WTC11 (cell line): Measurements from ENCODE around the gene S100A13. TPM values are rescaled to one million over a fixed set of nuclear protein-coding genes. Genes with fewer than 3 reads are reported as not detected.

Source experiments
- ATAC-seq: fragments of 200-7000 bp; cut with Tn5 transposase; 2 replicates; pipeline ENCODE4 v1.10.0; 2021; ENCODE audit warnings: mild to moderate bottlenecking, moderate library complexity
- CTCF ChIA-PET: fragments of 300-600 bp; sonication (Branson Sonifier 250); formaldehyde crosslinking; loops from one replicate; lab custom pipeline; 2021; ENCODE audit warnings: antibody characterized with exemption; lab: Charles Lee
- POLR2A ChIA-PET: fragments of 350-600 bp; sonication (Branson Sonifier 250); formaldehyde crosslinking; loops from one replicate; lab custom pipeline; 2021; ENCODE audit warnings: antibody characterized with exemption; lab: Charles Lee
- DNase-seq: peaks from one replicate; pipeline ENCODE4 v3.0.0; 2021; ENCODE audit warnings: low spot score
- H3K27ac Mint-ChIP-seq: 2 replicates; pipeline ENCODE4 v1.8.0; 2021; ENCODE audit warnings: mixed read lengths
- H3K27me3 Mint-ChIP-seq: 2 replicates; pipeline ENCODE4 v1.8.0; 2021; ENCODE audit warnings: low read depth, mild to moderate bottlenecking, moderate library complexity, mixed read lengths
- H3K36me3 Mint-ChIP-seq: 2 replicates; pipeline ENCODE4 v1.8.0; 2021; ENCODE audit warnings: mixed read lengths
- H3K4me1 Mint-ChIP-seq: 2 replicates; pipeline ENCODE4 v1.8.0; 2022; ENCODE audit warnings: mixed read lengths
- H3K4me3 Mint-ChIP-seq: 2 replicates; pipeline ENCODE4 v1.8.0; 2021; ENCODE audit warnings: mild to moderate bottlenecking, moderate library complexity, mixed read lengths
- H3K9me3 Mint-ChIP-seq: 2 replicates; pipeline ENCODE4 v1.8.0; 2021; ENCODE audit warnings: mixed read lengths
- AFF4 ChIP-seq: sonication (generic); formaldehyde crosslinking; IDR thresholded peaks from 2 replicates; pipeline ENCODE4 v1.8.1; 2023; ENCODE audit warnings: mild to moderate bottlenecking, missing genetic modification reagents, borderline replicate concordance
- AR ChIP-seq: fragments of 250-450 bp; sonication (Bioruptor Pico); IDR thresholded peaks from 2 replicates; pipeline ENCODE4 v1.9.0; 2021; ENCODE audit warnings: mild to moderate bottlenecking
- CBFB ChIP-seq: sonication (generic); formaldehyde crosslinking; IDR thresholded peaks from 2 replicates; pipeline ENCODE4 v1.8.1; 2022; ENCODE audit warnings: mild to moderate bottlenecking, low read depth, missing genetic modification reagents
- CREB1 ChIP-seq: sonication (generic); formaldehyde crosslinking; IDR thresholded peaks from 2 replicates; pipeline ENCODE4 v1.8.0; 2023; ENCODE audit warnings: mild to moderate bottlenecking, missing genetic modification reagents
- E2F4 ChIP-seq: sonication (generic); formaldehyde crosslinking; IDR thresholded peaks from 2 replicates; pipeline ENCODE4 v1.8.1; 2022; ENCODE audit warnings: low read depth, mild to moderate bottlenecking, moderate library complexity, missing genetic modification reagents, borderline replicate concordance
- GABPB1 ChIP-seq: sonication (generic); formaldehyde crosslinking; IDR thresholded peaks from 2 replicates; pipeline ENCODE4 v1.8.1; 2023; ENCODE audit warnings: mild to moderate bottlenecking, missing genetic modification reagents
- GRHL2 ChIP-seq: fragments of 250-450 bp; sonication (Bioruptor Pico); IDR thresholded peaks from 2 replicates; pipeline ENCODE4 v1.8.0; 2022; ENCODE audit warnings: mild to moderate bottlenecking, moderate library complexity; ENCODE audit not compliant: insufficient replicate concordance, severe bottlenecking
- NR1H2 ChIP-seq: sonication (generic); formaldehyde crosslinking; IDR thresholded peaks from 2 replicates; pipeline ENCODE4 v1.9.0; 2021; ENCODE audit warnings: mild to moderate bottlenecking, moderate library complexity, missing genetic modification reagents
- ZNF121 ChIP-seq: sonication (generic); formaldehyde crosslinking; IDR thresholded peaks from 2 replicates; pipeline ENCODE4 v1.8.0; 2023; ENCODE audit warnings: missing genetic modification reagents
- ZNF232 ChIP-seq: sonication (generic); formaldehyde crosslinking; IDR thresholded peaks from 2 replicates; pipeline ENCODE4 v1.8.0; 2022; ENCODE audit warnings: mild to moderate bottlenecking, missing genetic modification reagents
- ZNF416 ChIP-seq: fragments of 250-450 bp; sonication (Bioruptor Pico); IDR thresholded peaks from 2 replicates; pipeline ENCODE4 v1.9.0; 2021; ENCODE audit warnings: mild to moderate bottlenecking, inconsistent platforms
- ZNF423 ChIP-seq: fragments of 250-450 bp; sonication (Bioruptor Pico); IDR thresholded peaks from 2 replicates; pipeline ENCODE4 v2.1.2; 2022; ENCODE audit warnings: mild to moderate bottlenecking, moderate library complexity
- total RNA-seq: library from RNA; stranded (reverse); gene quantifications from 3 replicates; pipeline ENCODE4 v1.2.3, GENCODE V29; 2021
- TF ChIP-seq, protein P1 (sequence below): sonication (generic); formaldehyde crosslinking; IDR thresholded peaks from 2 replicates; pipeline ENCODE4 v1.8.1; 2023; ENCODE audit warnings: mild to moderate bottlenecking, missing genetic modification reagents, moderate library complexity
- TF ChIP-seq, protein P2 (sequence below): sonication (generic); formaldehyde crosslinking; IDR thresholded peaks from 2 replicates; pipeline ENCODE4 v1.8.1; 2023; ENCODE audit warnings: mild to moderate bottlenecking, missing genetic modification reagents

The S100A13 gene
- total RNA-seq, 1 experiment from 2014 or later = 68.4 TPM

DNA sequence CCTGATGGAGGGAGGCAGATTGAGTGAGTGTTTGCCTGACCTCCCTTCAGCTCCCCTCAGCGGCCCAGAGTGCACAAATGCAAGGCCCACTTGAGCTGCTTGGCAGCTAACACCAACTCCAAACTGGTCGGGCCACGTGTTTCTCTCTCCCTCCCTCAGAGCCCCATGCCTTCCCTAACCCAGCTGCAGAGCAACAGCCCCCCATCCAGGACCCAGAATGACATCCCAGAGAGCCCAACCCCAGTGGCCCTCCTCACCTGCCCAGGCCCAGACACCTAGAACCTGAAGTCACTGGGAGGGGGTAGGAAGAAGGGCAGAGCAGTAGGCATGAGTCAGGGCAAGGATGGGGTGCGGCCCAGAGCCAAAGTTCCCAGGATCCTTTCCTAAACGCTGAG lies 10.4 kb downstream of the S100A13 start:
- peaks cover 28% of the 10 kb centered on the region for H3K4me1 Mint-ChIP-seq
- TF ChIP-seq, protein P1, sequence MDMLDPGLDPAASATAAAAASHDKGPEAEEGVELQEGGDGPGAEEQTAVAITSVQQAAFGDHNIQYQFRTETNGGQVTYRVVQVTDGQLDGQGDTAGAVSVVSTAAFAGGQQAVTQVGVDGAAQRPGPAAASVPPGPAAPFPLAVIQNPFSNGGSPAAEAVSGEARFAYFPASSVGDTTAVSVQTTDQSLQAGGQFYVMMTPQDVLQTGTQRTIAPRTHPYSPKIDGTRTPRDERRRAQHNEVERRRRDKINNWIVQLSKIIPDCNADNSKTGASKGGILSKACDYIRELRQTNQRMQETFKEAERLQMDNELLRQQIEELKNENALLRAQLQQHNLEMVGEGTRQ (CRISPR knock-in tag) = no peak
- TF ChIP-seq AFF4 (CRISPR knock-in tag) (no peak), ZNF232 (CRISPR knock-in tag) (no peak), NR1H2 (no peak)
- H3K9me3 Mint-ChIP-seq = no peaks in the 10 kb centered on the region
- DNase-seq (no peak), ATAC-seq (no peak)
- H3K27me3 Mint-ChIP-seq = no peaks in the 10 kb centered on the region
- H3K4me3 Mint-ChIP-seq = no peak overlapping the region
- ChIA-PET POLR2A (interaction anchor here (0.6 to 1.7 kb wide), 3 partner anchors 10 to 119 kb away, joined by 3 to 15 read pairs (median 5); partner anchors contain the start of gene S100A13), CTCF (interaction anchor here (0.9 to 14.4 kb wide), 13 partner anchors 9 to 261 kb away, joined by 3 to 230 read pairs (median 6); partner anchors contain the start of genes CHTOP, S100A1 and S100A13)
- H3K36me3 Mint-ChIP-seq = peaks cover 11% of the 10 kb centered on the region
- H3K27ac Mint-ChIP-seq = no peak overlapping the region; the same call in 1 of the 2 replicates

DNA sequence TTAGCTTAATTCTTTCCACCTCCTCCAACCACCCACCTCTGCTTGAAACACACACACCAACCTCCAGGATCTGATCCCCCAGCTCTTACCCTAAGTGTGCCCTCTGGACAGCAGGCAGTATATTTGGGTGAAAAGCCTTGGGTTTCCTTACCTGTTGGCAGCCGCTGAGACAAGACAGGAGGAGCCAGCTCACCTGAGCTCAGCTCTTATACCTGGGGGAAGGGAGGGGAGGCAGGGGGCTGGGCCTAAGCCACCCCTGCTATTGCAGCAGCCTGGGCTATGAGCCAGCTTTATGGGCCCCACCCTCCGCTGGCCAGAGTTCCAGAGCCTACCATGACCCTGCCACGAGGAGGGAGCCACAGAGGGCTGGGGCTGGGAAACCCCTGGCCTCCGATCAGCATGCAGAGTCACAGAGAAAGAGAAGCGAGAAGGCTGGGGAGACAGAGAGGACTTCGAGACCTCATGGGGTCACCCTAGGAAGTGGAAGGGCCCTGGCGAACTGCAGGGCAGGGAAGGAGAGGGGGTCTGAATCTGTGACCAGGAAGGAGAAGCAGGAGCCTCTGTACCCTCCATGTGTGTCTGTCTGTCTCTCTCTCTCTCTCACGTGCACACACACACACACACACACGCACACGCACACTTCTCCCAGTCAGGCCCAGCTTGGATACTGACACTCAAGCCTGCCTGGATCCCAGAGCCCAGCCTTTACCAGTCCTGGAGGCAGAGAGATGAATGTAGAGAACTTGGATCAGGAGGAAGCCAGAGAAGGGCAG lies 11.0 kb downstream of the S100A13 start, which contains the start of gene S100A14:
Gene S100A14 (minus strand): TSS at position 182 of the 773 bp plus-strand sequence. CDS start 467 bp downstream, outside the sequence.
- no peak within 1 kb of the TSS; the same call in 1 of the 2 replicates for H3K27ac Mint-ChIP-seq

DNA sequence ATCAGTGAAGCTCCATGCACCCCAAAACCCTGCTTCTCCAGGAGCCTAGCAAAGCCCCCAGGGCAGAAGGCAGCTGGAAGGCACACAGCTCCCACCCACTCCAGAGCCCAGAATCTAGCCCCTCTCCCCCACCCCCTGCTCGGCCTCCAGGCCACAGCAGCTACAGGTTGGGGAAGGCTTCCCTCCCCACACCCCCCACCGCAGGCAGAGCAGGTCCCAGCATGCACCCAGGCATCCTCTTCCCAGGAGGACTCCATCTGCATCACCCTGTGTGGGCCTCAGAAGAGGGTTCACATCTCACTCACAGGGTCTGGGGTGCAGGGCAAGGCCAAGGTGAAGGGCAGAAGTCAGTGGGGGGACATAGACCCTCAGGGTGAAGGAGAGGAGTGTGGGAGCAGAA lies 11.9 kb downstream of the S100A13 start:
- peaks cover 36% of the 10 kb centered on the region for H3K4me1 Mint-ChIP-seq
- no peaks in the 10 kb centered on the region; the same call in 1 of the 2 replicates for H3K27me3 Mint-ChIP-seq
- ChIA-PET CTCF (interaction anchor here (1.2 to 14.4 kb wide), 9 partner anchors 13 to 260 kb away, joined by 4 to 230 read pairs (median 7); partner anchors contain the start of genes CHTOP, S100A1, S100A13 and S100A2), POLR2A (interaction anchor here (0.5 to 1.7 kb wide), 3 partner anchors 10 to 43 kb away, joined by 3 to 15 read pairs (median 5); partner anchors contain the start of gene S100A13)
- peaks cover 8% of the 10 kb centered on the region for H3K36me3 Mint-ChIP-seq
- H3K27ac Mint-ChIP-seq = no peak overlapping the region
- H3K4me3 Mint-ChIP-seq = no peak overlapping the region
- DNase-seq = no peak
- H3K9me3 Mint-ChIP-seq = no peaks in the 10 kb centered on the region
- ATAC-seq = no peak
- no peak for TF ChIP-seq ZNF416
- TF ChIP-seq AR = no peak
- TF ChIP-seq AFF4 (CRISPR knock-in tag) = no peak
- TF ChIP-seq ZNF121 (CRISPR knock-in tag) = no peak
- TF ChIP-seq, protein P2, sequence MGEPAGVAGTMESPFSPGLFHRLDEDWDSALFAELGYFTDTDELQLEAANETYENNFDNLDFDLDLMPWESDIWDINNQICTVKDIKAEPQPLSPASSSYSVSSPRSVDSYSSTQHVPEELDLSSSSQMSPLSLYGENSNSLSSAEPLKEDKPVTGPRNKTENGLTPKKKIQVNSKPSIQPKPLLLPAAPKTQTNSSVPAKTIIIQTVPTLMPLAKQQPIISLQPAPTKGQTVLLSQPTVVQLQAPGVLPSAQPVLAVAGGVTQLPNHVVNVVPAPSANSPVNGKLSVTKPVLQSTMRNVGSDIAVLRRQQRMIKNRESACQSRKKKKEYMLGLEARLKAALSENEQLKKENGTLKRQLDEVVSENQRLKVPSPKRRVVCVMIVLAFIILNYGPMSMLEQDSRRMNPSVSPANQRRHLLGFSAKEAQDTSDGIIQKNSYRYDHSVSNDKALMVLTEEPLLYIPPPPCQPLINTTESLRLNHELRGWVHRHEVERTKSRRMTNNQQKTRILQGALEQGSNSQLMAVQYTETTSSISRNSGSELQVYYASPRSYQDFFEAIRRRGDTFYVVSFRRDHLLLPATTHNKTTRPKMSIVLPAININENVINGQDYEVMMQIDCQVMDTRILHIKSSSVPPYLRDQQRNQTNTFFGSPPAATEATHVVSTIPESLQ (CRISPR knock-in tag) = no peak
- TF ChIP-seq E2F4 (CRISPR knock-in tag) = no peak
- TF ChIP-seq CREB1 = no peak
- TF ChIP-seq CBFB = no peak

More for the DNA sequence above, 11.0 kb downstream of the S100A13 start, which contains the start of gene S100A14:
- H3K27me3 Mint-ChIP-seq = no peaks in the 10 kb centered on the region; the same call in 1 of the 2 replicates
- POLR2A ChIA-PET = interaction anchor here (0.6 to 1.7 kb wide), 3 partner anchors 11 to 120 kb away, joined by 3 to 15 read pairs (median 5); partner anchors contain the start of gene S100A13
- peaks cover 34% of the 10 kb centered on the region for H3K4me1 Mint-ChIP-seq
- CTCF ChIA-PET = interaction anchor here (0.9 to 14.4 kb wide), 16 partner anchors 9 to 261 kb away, joined by 3 to 230 read pairs (median 6); partner anchors contain the start of genes CHTOP, S100A1, S100A13 and S100A2
- DNase-seq (no peak), ATAC-seq (peak; percentile 19)
- no peak within 1 kb of the TSS for H3K4me3 Mint-ChIP-seq
- peaks cover 11% of the 10 kb centered on the region for H3K36me3 Mint-ChIP-seq
- no peaks in the 10 kb centered on the region for H3K9me3 Mint-ChIP-seq
- no peak for TF ChIP-seq GRHL2
- peak; percentile 68 for TF ChIP-seq GABPB1 (CRISPR knock-in tag)
- no peak for TF ChIP-seq ZNF423
